T-helper 2 cell treated with Interferon-gamma antibody and Interleukin-4, amounts not matched to agents 5 μg/mL and 100 μg/mL, for 36 hours (primary cell): ENCODE measurements around the gene ENG.
"Not testable (repeated sequence)": the region's sequence is repeated elsewhere in the genome, so short reads cannot be mapped to it uniquely, and the experiment has no call there.

Source experiments
- DNase-seq: peaks from one replicate; pipeline ENCODE4 v3.0.0; 2021; ENCODE audit warnings: low spot score
- H3K27ac Mint-ChIP-seq: one replicate; pipeline ENCODE4 v1.8.0; 2021; ENCODE audit warnings: mild to moderate bottlenecking, mixed read lengths
- H3K27me3 Mint-ChIP-seq: one replicate; pipeline ENCODE4 v1.8.0; 2021; ENCODE audit warnings: low read depth, mixed read lengths
- H3K36me3 Mint-ChIP-seq: one replicate; pipeline ENCODE4 v1.8.0; 2021; ENCODE audit warnings: low read depth, mixed read lengths
- H3K4me1 Mint-ChIP-seq: one replicate; pipeline ENCODE4 v1.8.0; 2021; ENCODE audit warnings: low read depth, mixed read lengths
- H3K4me3 Mint-ChIP-seq: one replicate; pipeline ENCODE4 v1.8.0; 2022; ENCODE audit warnings: mild to moderate bottlenecking, moderate library complexity, mixed read lengths
- H3K9me3 Mint-ChIP-seq: one replicate; pipeline ENCODE4 v1.8.0; 2021; ENCODE audit warnings: mixed read lengths

The ENG gene

GRCh38 chr9:127785023-127785932 lies 69.2 kb downstream of the ENG start:
- Mint-ChIP-seq H3K27ac (peak overlapping the region; percentile 90), H3K36me3 (peaks cover 37% of the 10 kb centered on the region), H3K4me1 (peaks cover 50% of the 10 kb centered on the region), H3K4me3 (peak overlapping the region; percentile 71), H3K9me3 (no peaks in the 10 kb centered on the region), H3K27me3 (no peaks in the 10 kb centered on the region)
- DNase-seq, result peak; percentile 86

- H3K27me3 Mint-ChIP-seq, result no peaks in the 10 kb centered on the region
- peaks cover 60% of the 10 kb centered on the region for H3K4me1 Mint-ChIP-seq
- peak; percentile 75 for DNase-seq
- no peaks in the 10 kb centered on the region for H3K9me3 Mint-ChIP-seq
- H3K36me3 Mint-ChIP-seq, result peaks cover 21% of the 10 kb centered on the region
- peak overlapping the region; percentile 90 for H3K27ac Mint-ChIP-seq
- peak overlapping the region; percentile 71 for H3K4me3 Mint-ChIP-seq
These were observed 71.1 kb downstream of the ENG start for GRCh38 chr9:127783111-127784008.

- DNase-seq, result no peak
- peak overlapping the region; percentile 56 for H3K4me3 Mint-ChIP-seq
- peak overlapping the region; percentile 73 for H3K27ac Mint-ChIP-seq
- peaks cover 17% of the 10 kb centered on the region for H3K36me3 Mint-ChIP-seq
- no peaks in the 10 kb centered on the region for H3K9me3 Mint-ChIP-seq
- no peaks in the 10 kb centered on the region for H3K27me3 Mint-ChIP-seq
- peaks cover 51% of the 10 kb centered on the region for H3K4me1 Mint-ChIP-seq
These were observed 72.7 kb downstream of the ENG start for GRCh38 chr9:127781806-127782205.

- Mint-ChIP-seq H3K36me3 (peaks cover 19% of the 10 kb centered on the region), H3K4me1 (peaks cover 48% of the 10 kb centered on the region), H3K27ac (peak overlapping the region; percentile 55)
- not testable (repeated sequence) for DNase-seq, H3K27me3 Mint-ChIP-seq, H3K4me3 Mint-ChIP-seq, H3K9me3 Mint-ChIP-seq
These were observed 73.5 kb downstream of the ENG start for GRCh38 chr9:127780909-127781308.

GRCh38 chr9:127780126-127780885 lies 74.2 kb downstream of the ENG start:
- H3K4me3 Mint-ChIP-seq, result no peak overlapping the region
- peaks cover 48% of the 10 kb centered on the region for H3K4me1 Mint-ChIP-seq
- no peaks in the 10 kb centered on the region for H3K27me3 Mint-ChIP-seq
- no peaks in the 10 kb centered on the region for H3K9me3 Mint-ChIP-seq
- H3K27ac Mint-ChIP-seq, result peak overlapping the region; percentile 57
- DNase-seq, result no peak
- H3K36me3 Mint-ChIP-seq, result peaks cover 19% of the 10 kb centered on the region

- peak; percentile 75 for DNase-seq
- Mint-ChIP-seq H3K4me3 (peak overlapping the region; percentile 98), H3K4me1 (peaks cover 43% of the 10 kb centered on the region), H3K27ac (peak overlapping the region; percentile 89), H3K9me3 (no peaks in the 10 kb centered on the region), H3K36me3 (peaks cover 22% of the 10 kb centered on the region), H3K27me3 (no peaks in the 10 kb centered on the region)
These were observed 75.1 kb downstream of the ENG start for GRCh38 chr9:127779136-127779981.

- Mint-ChIP-seq H3K36me3 (peaks cover 29% of the 10 kb centered on the region), H3K27ac (peak within 1 kb of the TSS; percentile 97), H3K4me3 (peak within 1 kb of the TSS; percentile 98), H3K27me3 (no peaks in the 10 kb centered on the region), H3K9me3 (no peaks in the 10 kb centered on the region), H3K4me1 (peaks cover 41% of the 10 kb centered on the region)
- no peak for DNase-seq
These were observed 76.0 kb downstream of the ENG start, which contains the start of gene SH2D3C for GRCh38 chr9:127778280-127779135. Gene SH2D3C, minus strand, starts transcription at chr9:127778666. Its CDS starts 39 bp downstream, at chr9:127778627.

GRCh38 chr9:127777368-127777980 lies 77.0 kb downstream of the ENG start:
- no peaks in the 10 kb centered on the region for H3K27me3 Mint-ChIP-seq
- peak overlapping the region; percentile 97 for H3K27ac Mint-ChIP-seq
- no peak for DNase-seq
- H3K9me3 Mint-ChIP-seq, result no peaks in the 10 kb centered on the region
- H3K4me3 Mint-ChIP-seq, result peak overlapping the region; percentile 98
- peaks cover 36% of the 10 kb centered on the region for H3K4me1 Mint-ChIP-seq
- H3K36me3 Mint-ChIP-seq, result peaks cover 35% of the 10 kb centered on the region

GRCh38 chr9:127776924-127777289 lies 77.6 kb downstream of the ENG start:
- no peak for DNase-seq
- peaks cover 37% of the 10 kb centered on the region for H3K36me3 Mint-ChIP-seq
- H3K4me1 Mint-ChIP-seq, result peaks cover 34% of the 10 kb centered on the region
- no peaks in the 10 kb centered on the region for H3K9me3 Mint-ChIP-seq
- no peaks in the 10 kb centered on the region for H3K27me3 Mint-ChIP-seq
- H3K27ac Mint-ChIP-seq, result peak overlapping the region; percentile 97
- peak overlapping the region; percentile 98 for H3K4me3 Mint-ChIP-seq

GRCh38 chr9:127776195-127776923 lies 78.1 kb downstream of the ENG start:
- Mint-ChIP-seq H3K27me3 (no peaks in the 10 kb centered on the region), H3K36me3 (peaks cover 40% of the 10 kb centered on the region), H3K9me3 (no peaks in the 10 kb centered on the region), H3K27ac (peak overlapping the region; percentile 97), H3K4me1 (peaks cover 33% of the 10 kb centered on the region), H3K4me3 (peak overlapping the region; percentile 98)
- peak; percentile 72 for DNase-seq

GRCh38 chr9:127773981-127774380 lies 80.5 kb downstream of the ENG start:
- Mint-ChIP-seq H3K36me3 (peaks cover 63% of the 10 kb centered on the region), H3K9me3 (no peaks in the 10 kb centered on the region), H3K4me3 (peak overlapping the region; percentile 48), H3K27me3 (no peaks in the 10 kb centered on the region), H3K4me1 (peaks cover 36% of the 10 kb centered on the region), H3K27ac (peak overlapping the region; percentile 77)
- no peak for DNase-seq
